Activated CD4-positive, CD25-positive, alpha-beta regulatory T cell treated with anti-CD3 and anti-CD28 coated beads, Interleukin-2, amount 50 U/mL, for 16 hours (primary cell): Measurements from ENCODE around the gene ODC1.

Experiments used
- DNase-seq: peaks from one replicate; pipeline ENCODE4 v3.0.0-alpha.2; 2020; ENCODE audit warnings: low read depth, low spot score

ODC1 gene

DNA sequence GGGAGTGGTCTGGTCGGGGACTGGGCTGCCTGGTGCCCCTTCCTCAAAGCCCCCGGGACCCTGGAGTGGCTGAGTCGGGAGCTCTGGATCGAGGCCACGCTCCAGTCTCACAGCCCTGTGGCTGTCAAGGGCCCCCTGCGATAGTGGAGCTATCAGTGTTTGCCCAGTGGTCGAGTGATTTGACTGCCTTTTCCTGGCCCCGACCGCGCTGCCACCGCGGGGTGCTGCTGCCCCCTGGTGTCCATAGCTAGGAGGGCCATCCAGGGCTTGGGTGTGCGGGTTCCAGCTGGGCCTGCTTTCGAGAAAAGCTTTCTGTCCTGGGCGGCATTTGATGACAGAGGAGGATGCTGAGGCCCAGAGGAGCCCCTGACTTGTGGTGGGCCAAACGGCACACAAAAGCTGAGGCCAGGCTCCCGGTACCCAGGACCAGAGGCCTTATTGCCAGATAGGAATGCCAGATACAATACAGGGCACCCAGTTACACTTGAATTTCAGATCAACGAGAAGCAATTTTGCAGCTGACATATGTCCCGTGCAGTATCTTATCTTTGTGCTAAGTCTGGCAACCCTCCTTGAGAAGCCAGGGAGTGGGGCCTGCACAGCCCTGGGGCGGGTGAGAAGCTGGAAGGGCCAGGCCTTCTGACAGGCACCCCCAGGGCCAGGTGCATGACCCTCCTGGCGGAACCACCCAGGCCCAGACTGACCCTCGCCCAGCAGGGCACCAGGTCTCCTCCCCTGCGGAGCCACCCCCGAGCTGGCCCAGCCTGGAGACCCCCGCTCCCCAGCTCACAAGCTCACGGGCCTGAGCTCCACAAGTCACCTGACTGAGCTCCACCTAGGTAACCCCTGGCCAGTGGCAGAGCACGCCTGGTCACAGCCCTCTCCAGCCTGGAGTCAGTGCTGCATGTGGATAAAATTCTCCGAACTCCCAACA, 13.0 kb downstream of the ODC1 start:
- peak; percentile 62 for DNase-seq

DNA sequence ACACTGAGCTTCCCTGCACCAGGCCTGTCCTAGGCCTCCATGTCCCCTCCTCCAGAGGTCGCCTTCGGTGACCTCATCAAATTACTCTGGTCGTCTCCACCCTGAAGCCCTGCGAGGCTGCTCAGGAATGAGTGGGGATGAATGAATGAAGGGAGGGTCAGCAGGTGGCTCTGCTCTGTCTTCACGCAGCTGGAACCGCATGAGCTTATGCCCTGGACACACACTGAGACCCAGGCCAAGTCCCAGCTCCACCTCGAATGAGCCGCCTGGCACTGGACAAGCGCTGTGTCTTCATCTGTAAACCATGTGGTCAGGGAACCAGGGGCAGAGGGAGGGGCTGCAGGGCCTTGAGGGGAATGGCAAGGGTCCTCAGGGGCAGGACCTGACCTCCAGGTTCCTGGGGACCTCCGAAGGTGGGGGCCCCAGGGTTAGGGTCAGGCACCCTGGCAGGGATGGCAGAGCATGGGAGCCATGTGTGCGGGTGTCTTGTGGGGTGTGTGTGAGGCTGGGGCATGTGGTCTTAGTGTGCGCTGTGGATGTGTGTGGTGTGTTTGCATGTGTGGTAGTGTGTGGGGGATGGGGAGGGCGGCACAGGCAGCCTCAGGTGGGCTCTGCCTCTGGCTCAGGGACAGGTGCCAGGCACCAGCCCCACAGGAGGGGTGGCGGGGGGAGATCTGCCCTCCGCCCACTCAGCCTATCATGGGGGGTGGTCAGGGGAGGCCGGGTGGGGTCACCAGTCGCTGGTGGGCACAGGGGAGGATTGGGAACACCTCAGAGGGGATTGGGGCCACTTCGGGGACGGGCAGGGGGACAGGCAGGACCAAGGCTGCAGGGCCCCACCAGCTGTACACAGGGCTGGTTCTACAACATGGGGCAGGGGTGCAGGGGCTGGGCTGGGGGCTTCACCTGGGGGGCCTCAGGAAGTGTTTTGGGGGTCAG, 13.9 kb downstream of the ODC1 start:
- DNase-seq, result no peak

DNA sequence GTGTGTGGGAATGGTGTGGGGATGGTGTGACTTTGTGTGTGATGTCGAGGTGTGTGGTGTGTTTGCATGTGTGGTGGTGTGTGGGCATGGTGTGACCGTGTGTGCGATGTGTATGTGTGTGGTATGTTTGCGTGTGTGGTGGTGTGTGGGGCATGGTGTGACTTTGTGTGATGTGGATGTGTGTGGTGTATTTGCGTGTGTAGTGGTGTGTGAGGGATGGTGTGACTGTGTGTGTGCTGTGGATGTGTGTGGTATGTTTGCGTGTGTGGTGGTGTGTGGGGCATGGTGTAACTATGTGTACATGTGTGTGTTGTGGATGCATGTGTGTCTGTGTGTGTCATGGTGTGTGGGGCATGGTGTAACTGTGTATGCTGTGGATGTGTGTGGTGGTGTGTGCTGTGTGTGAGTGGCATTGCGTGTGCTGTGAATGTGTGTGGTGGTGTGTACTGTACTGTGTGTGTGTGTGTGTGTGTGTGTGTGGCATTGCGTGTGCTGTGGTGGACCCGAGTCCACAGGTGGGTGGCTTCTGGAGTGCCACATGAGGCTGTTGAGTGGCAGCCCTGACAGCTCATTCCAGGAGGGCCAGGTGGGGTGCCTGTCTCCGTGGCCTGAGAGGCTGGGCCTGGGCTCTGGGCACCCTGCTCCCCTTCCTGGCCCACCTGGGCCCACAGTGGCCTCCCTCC, 14.7 kb downstream of the ODC1 start:
- no peak for DNase-seq

DNA sequence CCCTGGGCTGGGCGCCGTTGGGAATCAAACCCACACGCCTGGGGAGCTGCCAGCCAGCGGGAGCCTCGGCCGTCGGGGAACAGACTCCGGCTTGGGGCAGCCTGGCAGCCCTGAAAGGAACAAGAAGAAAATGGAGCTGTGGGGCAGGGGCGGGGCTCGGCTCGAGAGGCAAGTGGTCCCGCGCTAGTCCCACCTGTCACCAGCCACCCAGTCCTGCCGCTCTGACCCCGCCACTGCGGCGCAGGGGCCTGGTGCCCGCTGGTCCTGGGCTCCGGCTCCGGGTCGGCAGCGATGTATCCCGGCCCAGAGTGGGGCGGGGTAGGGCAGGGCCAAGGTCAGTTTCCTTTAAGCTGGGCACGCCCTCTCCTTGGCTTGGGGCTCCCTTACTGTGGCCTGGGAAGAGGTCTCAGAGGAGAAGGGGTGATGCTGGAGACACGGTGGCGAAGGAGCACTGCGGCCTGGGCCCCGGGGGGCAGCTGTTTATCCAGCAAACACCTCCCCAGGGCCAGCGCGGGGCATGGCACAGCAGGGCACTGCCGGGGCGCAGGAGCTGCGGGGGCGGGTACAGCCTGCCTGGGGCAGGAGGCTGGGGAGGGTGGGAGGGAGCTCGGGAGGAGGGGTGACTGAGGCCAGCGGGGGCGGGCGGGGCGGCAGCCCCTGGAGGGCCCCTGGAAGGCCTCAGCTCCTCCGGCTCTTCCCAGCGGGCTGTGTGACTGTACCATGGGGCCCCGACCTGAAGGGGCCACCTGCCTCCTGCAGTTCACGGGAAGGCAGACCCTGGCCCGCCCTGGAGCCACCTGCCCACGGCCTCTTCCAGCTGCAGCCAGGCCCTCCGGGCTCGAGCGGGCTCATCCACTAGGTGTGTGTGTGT, 15.6 kb downstream of the ODC1 start:
- no peak for DNase-seq

DNA sequence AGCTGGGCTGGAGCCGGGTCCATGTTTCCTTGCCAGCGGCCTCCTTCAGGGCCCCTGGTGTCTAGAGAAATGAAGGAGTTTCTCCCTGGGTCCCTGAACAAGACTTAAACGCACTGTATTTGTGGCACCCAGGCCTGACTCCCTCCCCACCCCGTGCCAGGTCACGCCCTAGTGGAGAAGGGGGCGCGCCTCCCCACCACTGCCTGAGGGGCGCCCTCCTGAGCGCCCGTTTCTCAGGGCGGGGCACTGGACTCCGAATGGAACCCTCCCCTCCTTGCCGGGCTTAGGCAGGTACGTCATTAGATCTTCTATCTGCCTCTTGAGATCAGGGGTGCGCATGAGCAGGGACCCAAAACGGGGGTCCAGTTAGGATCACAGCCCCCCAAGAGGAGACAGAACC, 16.3 kb downstream of the ODC1 start:
- no peak for DNase-seq

DNA sequence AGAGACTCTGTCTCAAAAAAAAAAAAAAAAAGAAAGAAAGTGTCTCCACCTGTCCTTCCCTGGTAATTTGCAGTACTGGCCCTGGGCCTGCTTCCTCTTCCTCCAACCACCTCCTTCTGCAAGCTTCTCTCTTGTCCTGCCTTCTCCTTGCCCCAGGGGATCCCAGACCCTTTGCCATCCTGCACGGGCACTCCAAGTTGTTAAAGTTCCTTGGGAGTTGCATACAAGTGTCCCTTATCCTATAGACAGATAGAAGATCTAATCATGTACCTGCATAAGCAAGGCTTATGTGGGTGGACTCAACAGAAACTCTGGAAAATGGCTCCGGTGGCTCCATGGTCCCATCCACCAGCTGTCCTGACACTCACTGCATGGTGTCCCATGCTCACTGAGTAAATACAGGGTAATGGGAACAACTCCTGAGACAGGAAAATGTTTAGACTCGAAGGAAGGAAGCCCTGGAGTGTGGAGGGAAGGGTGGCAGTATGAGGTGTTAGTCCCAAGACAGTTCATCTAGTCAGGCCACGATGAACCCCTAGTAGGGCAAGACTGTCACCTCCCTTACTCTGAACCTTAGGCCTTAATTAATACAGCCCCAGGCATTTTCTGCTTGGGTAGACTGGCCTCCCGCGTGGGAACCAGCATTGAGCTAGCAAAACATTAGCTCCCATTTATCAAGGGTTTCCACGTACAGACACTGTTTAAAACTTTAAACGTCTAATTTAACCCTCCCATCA, 17.1 kb downstream of the ODC1 start:
- no peak for DNase-seq

DNA sequence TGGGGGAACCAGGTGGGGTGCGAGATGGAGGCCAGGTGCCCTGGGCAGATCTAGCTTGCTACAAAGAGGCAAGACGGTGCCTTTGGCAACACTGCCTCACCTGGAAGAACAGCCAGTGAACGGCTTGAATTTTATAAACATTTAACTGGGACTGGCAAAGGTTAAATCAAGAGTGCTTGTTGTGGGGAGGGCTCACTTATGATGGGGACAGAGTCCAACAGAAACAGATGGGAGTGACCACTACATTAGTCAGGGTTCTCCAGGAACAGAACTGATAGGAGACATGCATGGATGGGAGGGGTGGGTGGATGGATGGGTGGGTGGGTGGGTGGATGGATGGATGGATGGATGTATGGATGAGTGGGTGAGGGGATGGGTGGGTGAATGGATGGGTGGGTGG, 19.2 kb downstream of the ODC1 start:
- DNase-seq, result no peak

DNA sequence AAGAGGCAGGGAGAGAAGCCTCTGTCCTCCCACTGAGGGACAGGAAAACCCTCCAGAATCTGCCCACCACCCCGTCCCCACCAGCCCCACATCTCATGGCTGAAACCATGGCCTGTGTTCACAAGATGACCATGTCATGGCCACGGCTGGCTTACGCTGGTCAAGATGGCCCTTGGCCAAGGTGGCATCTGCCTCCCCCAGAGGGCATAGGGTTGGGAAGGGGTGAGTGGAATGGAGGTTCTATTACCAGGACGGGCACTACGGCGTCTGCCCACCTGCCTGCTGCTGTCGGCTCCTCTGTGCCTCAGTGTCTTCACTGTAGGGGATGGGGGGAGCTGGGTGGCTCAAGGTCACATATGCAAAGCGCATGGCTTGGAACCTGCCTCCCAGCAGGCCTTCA, 19.8 kb downstream of the ODC1 start:
- DNase-seq, result no peak

DNA sequence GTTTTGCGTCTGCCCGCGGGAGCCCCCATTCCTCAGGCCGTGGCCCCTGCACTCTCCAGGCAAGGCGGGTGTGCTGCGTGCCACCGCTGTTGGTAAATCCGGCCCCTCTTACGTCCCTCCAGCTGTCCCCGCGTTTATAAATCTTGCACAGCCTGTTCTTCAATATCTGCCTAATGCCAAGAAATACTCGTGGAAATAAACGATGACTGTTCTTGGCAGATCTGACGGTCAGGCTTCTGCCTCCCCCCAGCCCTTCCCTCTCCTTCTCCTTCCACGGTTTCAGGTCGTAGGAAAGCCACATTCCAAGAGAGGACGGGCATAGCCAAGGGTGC, 20.5 kb downstream of the ODC1 start:
- DNase-seq, result no peak

DNA sequence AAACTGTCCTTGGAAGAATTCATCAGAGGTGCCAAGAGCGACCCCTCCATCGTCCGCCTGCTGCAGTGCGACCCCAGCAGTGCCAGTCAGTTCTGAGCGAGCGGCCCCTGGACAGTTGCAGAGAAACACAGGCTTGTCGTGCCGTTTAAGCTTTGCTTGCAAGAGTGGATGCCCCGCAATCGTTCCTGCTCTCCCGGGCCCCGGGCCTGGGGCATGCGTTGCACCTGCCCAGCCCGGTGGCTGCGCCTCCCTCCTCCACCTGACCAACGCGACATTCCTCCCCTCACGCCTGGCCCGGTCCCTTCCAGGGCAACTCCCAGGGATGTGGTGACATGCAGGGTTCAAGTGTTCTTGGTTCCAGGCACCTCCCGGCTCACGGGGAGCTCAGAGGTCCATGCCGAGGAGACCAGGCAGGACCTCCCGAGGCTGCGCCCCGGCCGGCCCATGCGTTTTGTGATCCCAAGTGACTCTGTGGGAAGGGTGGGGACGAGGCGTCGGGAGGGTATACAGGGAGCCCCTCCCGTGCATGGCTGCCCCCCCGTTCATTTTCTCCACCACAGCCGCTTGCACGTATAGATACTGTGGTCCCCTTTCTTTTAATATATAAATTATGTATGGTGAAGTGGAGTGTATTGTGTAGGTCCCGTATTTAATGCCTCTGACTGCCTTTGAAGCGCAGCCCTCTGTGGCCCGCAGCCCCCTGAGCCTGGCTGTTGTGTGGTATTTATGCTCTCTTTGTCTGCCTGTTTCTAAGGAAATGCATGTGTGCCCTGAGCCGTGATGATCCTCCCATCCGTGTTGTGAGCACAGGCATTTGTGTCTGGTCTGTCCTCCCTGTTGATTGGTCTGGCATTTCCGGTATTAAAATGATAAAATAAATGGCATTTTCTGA, 21.2 kb downstream of the ODC1 start:
- no peak for DNase-seq

DNA sequence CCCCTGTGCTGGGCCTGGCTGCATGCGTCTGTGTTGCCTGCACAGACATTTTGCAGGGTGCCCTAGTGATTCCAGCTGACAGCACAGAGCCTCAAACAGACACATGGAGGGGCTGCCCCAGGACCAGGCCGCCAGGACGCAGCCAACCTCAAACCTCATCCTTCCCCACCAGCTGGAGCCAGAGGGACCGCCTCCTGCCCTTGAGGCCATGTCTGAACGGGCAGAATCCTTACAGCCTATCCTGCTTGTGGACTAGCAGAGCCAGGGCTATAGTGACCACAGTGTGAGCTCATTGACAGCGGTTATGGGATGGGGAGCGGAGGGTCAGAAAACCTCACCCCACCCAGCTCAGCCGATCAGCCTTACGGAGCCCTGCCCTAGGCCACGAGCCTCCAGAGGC, 22.4 kb downstream of the ODC1 start:
- no peak for DNase-seq

DNA sequence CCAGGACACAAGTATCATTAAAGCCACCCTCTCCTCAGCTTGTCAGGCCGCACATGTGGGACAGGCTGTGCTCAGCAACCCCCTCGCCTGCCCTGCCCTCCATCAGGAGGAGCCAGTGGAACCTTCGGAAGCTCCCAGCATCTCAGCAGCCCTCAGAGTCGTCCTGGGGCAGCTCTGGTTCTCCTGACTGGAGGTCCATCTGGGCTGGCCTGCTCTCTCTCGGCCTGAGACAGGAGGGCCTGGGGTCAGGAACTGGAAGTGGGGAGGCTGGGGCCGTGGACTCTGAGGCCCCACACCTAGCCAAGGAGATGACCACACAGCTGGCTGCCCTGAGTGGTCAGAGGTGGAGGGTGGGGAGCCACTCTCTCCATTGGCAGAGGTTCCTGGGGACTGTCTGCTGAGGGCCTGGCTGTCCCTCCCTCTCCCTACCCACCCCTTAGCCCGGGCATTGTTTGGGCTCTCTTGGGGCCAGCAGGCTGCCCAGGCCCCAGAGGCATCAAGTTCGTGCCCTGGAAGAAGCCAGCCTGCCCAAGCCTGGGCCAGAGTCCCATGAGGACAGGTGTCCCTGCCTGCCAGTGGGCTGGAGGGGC, 23.1 kb downstream of the ODC1 start:
- DNase-seq, result no peak

DNA sequence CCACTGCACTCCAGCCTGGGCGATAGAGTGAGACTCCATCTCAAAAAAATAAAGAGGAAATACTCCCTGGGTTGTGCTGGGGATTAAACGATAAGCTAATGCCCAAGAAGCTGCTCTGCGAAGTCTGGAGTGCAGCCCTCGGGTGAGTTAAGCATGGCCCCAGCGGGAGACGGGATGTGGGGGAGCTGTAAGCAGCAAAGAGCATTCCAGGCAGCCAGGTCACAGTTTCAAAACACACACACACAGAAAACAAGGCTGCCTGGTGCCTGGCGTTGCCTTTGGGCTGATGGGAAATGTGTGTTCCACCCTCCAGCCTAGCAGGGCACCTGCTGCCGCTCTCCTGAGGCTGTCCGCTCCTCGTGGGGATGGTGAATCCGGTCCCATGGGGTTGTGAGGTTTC, 24.1 kb downstream of the ODC1 start:
- no peak for DNase-seq

DNA sequence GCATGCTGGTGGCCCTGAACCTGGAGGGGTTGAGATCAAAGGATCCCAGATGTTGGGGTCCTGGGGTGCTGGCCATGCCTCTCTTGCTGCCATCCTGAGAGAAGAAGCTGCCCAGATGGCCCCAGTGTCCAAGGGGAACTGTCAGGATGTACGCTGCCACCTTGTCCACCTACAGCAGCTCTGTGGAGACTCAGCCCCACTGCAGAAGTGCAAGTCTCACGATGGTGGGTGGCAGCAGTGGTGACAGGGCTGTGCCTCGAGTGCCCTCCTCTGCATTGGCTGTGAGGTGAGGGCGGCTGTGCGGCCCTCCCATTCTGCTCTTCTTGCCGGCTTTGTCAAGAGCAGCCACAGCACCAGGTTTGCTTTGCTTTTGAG, 24.7 kb downstream of the ODC1 start:
- DNase-seq, result no peak

DNA sequence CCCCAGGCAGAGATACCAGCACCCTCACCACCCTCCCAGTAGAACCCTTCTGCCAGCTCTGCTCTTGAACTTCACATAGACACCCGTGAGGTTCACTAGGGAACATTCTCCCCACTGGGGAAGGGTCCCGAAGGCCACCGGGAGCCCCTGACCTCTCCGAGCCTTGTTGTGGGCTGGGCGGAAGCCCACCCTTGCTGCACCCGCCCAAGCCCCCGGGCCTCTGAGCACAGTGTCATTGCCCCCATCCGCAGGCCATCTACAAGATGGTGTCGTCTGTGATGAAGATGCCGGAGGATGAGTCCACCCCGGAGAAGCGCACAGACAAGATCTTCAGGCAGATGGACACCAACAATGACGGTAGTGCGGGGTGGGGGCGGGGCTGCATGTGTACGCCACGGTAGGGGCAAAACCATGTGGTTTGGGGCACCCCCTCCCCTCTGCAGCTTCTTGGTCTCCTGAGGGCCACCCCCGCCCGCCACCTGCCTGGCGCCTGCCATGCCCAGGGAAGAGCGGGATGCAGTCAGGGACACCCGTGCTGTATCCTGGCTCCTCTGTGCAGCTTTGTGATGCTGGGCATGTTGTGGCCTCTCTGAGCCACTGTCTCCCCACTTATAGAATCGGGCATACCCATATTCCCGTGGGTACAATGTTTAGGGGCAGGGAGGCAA, 25.3 kb downstream of the ODC1 start:
- DNase-seq, result no peak

DNA sequence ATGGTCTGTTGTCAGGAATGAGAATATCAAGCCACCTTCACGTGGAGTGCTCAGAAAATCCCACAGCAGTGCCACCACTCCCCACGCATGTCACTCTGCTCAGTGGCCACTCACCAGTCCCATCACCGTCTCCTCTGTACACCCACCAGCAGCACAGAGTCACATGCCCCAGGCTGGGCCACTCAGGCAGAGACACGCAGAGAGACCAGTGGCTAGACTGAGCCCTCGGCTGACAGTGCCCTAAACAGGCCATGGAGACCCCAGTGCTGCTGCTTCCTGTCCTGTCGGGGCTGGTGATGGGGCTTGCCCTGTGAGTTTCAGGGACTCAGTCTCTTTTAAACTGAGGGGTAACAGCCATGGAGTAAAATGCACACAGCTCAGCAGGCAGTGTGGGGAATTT, 25.9 kb downstream of the ODC1 start:
- DNase-seq, result no peak

DNA sequence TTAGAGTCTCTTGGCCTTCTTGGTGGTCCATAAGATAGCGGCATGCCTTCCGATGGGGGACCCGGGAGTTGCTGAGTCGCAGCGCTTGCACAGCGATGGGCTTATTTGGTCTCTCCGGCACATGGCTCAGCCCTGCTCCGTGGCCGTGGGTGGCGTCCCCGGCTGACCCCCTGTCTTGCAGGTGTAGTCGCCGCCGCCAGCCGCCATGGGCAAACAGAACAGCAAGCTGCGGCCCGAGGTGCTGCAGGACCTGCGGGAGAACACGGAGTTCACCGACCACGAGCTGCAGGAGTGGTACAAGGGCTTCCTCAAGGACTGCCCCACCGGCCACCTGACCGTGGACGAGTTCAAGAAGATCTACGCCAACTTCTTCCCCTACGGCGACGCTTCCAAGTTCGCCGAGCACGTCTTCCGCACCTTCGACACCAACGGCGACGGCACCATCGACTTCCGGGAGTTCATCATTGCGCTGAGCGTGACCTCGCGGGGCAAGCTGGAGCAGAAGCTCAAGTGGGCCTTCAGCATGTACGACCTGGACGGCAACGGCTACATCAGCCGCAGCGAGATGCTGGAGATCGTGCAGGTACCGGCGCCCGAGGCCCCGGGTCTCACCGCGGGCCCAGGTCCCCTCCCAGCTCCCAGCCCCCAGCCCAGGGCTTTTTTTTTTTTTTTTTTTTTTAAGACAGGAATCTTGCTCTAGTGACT, 28.4 kb downstream of the ODC1 start:
- DNase-seq, result no peak
